Adrenal gland (tissue), 5 donors: ENCODE data around the gene CA5B.

Source experiments
- POLR2A ChIP-seq, 2 donors: fragments of 450-650 bp; IDR thresholded peaks; one replicate each; pipeline ENCODE4 v1.6.1; 2017; ENCODE audit warnings: antibody characterized with exemption in 2 of 2, mild to moderate bottlenecking in 2 of 2, moderate library complexity in 1 of 2
- TF ChIP-seq, protein P1 (sequence below), 6 experiments: fragments of 450-650 bp in 4 of 6; fragments of 200-600 bp in 2 of 6; sonication (generic) in 1 of 6; IDR thresholded peaks; 1 replicate in 5 of 6; 2 replicates in 1 of 6; pipeline versions ENCODE4 v1.5.1 to v1.8.0; 2016 to 2021; ENCODE audit warnings: antibody characterized with exemption in 6 of 6, mild to moderate bottlenecking in 2 of 6, moderate library complexity in 1 of 6
- donor health status: DM: no; HTN: no; CAD: no.

DNA sequence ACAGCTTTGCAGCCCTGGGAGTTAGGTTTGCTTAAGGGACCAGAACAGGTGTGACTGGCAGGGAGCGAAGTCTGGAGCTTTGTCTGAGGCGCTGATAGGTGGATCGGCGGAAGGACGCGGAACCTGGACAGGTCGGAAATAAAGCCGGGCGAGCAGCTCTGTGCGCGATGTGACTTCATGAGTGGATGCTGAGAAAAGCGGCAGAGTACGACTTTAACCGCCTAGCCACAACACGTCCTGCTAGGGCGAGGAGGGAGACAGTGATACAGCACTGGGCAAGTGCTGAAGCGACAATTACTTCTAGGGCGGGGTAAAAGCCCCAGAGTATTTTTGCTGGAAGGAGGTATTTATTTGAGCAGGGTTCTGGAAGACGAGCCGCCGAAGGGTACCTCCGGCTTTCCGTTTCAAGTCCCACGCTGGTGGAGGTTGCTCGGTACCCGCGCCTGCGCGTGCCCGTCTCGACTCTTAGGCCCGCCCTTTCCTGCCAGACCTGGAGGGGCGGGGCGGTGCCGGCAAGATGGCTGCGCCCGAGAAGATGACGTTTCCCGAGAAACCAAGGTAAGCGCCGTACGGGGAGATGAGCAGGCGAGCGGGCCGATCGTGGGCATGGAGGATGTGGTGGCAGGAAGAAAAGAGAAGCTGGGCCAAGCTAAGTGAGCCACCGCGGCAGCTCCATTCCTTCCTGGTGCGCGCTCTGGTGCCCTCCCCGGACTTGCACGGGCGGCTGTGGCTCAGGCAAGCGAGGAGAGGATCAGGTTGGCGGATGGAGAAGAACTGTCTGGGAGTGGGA is 52.1 kb downstream of the CA5B start, which contains the start of gene ZRSR2:
- TF ChIP-seq, protein P1, sequence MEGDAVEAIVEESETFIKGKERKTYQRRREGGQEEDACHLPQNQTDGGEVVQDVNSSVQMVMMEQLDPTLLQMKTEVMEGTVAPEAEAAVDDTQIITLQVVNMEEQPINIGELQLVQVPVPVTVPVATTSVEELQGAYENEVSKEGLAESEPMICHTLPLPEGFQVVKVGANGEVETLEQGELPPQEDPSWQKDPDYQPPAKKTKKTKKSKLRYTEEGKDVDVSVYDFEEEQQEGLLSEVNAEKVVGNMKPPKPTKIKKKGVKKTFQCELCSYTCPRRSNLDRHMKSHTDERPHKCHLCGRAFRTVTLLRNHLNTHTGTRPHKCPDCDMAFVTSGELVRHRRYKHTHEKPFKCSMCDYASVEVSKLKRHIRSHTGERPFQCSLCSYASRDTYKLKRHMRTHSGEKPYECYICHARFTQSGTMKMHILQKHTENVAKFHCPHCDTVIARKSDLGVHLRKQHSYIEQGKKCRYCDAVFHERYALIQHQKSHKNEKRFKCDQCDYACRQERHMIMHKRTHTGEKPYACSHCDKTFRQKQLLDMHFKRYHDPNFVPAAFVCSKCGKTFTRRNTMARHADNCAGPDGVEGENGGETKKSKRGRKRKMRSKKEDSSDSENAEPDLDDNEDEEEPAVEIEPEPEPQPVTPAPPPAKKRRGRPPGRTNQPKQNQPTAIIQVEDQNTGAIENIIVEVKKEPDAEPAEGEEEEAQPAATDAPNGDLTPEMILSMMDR (IDR thresholded peaks at IDR 0.05): no peak
- TF ChIP-seq POLR2A (IDR thresholded peaks at IDR 0.05): peak in 1 of 2 donors; percentile 48
